CMK (cell line): ENCODE measurements around the gene ZNF500.

Experiments
- DNase-seq: peaks from one replicate; pipeline ENCODE4 v3.0.0-alpha.2; 2010; ENCODE audit warnings: low read depth

Gene ZNF500

DNA sequence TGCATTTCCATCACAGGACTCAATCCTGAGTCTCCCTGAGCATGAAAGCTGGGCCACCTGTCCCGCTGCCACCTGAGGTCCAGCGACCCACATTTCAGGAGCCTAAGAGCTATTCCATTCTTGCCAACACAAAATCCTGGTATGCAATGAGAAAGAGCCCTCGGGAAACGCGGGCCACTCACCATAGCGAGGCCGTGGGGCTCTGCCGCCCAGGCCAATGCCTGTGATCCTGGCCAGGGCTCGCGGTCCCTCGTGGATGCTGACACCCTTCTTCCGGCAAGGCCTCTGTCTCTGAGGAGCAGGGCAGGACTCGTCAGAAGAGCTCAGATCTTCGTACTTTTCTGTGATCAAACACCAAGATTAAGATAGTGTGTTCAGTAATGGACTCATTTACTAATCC is 62.0 kb downstream of the ZNF500 start:
- no peak for DNase-seq

DNA sequence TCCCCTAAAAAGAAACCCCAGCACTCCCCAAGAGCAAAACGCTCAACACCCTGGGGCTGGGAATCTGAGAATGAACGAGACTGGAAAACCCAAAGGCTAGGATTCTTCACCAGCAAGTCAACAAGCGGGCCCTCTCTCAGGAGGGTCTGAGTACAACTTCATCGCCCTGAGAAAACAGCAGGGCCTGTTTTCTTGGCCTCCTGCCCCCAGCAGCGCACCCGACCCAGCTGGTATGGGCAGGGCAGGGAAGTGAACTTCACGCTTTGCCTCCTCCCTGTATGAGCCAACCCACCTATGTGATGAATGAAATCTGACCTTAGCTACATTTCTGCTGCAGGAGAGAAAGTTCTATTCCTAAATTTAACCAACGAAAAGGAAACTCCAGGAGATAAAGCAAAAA is 62.5 kb downstream of the ZNF500 start:
- no peak for DNase-seq

DNA sequence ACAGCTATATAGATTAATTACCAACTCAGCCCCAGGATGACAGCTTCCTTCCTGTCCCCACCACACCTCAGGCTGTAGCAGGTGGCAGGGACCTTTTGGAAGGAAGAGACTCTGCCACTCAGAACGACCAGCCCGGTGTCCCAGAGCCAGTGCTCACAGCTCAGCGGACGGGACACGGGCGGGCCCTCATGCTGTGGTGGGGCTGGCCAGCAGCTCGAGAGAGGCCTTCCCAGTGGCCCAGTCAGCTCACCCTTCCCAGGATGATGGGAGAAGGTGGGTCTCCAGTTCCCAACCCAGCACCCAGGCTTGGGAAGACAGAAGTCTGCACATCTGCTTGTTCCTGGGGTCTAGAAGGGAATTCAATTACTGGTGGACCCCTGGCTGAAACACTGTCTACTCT is 63.1 kb downstream of the ZNF500 start:
- DNase-seq, result no peak

DNA sequence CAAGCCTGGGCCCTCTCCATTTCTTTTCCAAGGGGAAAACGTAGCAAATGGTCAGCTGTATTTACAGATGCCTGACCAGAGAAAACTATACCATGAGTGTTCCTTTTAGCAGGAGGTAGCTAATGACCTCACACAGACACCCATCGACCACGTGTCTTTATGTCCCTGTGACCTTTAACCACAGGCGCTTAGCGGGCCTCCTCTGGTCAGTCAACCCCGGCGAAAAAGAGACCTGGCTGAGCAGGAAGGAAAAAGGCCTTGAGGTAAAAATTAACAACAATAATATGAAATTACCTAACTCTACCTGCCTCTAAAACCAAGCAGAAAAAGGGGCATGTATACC is 64.5 kb downstream of the ZNF500 start:
- DNase-seq, result no peak

DNA sequence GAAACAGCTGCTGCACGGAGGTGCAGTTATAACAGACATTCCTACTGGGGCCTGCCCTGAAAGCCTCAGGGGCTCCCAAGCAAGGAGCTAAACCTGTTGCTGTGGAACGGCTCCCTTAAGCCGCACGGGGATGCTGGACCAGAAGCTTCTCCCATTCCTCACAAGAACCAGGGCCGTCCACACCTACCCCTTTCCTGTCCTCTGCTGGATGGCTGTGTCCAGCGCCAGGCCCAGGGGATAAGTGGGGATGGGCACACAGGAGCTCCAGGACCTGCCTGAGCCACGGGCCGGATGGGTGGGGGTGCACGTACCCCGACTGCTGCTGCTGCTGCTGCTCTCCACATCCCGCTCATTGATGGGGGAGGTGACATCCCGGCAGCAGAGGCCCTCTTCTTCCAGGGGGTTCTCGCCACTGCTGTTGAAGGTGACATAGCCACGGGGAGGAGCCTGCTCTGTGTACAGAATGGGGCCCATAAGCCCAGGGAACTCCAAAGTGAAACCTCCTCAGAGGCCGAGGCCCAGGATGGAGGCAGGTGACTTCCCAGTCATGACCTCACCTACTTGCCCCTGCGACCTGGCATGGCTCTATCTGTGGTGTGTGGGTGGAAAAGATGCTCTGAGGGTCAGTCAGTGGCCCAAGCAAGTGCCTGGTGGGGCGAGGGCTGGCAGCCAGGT is 65.0 kb downstream of the ZNF500 start:
- no peak for DNase-seq

DNA sequence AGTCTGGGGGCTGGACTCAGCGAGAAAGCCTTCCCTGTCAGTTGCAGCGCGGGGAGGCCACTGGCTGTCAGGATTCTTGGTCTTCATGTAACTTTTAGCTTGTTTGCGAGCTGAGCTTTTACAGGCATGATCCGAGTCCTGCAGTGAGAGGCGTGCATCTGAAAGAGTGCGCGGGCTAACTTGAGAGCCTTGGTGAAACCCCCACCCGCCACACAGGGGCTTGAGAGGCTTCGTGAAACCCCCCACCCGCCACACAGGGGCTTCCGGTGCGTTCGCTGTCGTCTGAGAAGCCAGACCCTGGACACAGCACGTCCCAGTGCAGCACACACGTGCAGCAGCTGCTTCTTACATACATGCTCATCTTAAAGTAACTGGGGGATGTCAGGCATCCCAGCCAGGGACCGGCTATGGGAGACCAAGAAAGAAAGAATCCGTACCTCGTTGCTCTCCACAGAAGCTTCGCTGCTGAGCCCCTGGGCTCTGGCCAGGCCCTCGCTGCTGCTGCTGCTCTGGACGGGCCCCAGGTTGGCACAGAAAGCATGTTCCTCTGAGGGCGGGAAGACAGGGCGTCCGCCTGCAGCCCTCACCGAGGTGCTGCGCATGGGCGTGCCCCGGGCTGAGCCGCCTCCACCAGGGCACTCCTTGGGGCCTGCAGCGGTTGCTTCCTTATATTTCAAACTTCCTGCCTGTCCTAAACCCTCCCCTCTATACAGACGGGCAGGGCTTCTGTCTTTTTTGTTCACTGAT is 65.8 kb downstream of the ZNF500 start:
- no peak for DNase-seq

DNA sequence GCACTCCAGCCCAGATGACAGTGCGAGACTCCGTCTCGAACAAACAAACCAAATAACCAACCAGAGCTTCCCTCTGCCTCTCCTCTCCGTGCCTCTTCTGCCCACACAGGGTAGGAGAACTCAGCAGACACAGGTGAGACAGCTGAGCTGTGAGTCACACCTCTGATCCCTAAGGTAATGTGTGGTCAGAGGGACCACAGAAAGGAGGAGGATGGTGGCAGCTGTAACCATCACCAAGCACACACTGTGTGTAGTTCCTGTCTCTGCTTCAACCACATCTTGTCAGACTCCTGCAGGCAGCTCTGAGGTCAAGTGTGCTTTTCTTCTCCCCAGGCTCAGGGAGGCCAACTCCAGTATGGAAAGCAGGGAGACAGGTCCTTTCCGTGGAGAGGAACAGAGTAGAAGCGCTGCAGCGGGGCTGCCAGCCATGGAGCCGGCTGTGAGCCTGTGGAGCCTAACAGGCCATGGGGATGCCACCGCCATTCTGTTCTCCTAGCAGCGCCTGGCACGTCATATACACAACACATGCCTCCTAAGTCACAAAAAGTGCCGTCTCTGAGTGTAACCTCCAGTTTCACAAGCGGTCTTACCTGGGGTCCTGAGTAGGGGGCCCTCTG is 66.5 kb downstream of the ZNF500 start:
- DNase-seq, result no peak

DNA sequence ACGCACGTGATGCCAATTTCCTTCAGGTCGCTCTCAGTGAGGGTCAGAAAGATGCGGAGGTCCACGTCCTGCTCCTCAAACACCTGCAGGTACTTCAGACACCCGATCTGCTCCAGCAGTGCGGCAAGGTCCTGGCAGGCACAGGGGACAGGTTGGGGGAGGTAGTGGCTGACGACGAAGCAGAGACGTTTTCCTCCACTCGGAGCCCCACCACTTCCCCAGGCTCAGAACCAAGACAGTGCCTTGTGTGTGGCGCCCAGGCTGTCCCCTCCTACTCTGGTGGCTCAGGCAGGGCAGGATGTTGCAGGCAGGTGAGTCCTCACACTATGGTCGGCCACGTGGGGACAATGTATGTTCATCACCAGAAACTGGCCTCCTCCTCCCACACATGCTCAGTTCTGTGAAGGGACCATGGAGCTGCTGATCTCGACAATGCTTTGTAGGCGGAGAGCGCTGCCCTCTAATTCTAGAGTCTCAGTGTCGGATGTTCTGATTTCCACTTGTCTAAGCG is 67.9 kb downstream of the ZNF500 start:
- no peak for DNase-seq

DNA sequence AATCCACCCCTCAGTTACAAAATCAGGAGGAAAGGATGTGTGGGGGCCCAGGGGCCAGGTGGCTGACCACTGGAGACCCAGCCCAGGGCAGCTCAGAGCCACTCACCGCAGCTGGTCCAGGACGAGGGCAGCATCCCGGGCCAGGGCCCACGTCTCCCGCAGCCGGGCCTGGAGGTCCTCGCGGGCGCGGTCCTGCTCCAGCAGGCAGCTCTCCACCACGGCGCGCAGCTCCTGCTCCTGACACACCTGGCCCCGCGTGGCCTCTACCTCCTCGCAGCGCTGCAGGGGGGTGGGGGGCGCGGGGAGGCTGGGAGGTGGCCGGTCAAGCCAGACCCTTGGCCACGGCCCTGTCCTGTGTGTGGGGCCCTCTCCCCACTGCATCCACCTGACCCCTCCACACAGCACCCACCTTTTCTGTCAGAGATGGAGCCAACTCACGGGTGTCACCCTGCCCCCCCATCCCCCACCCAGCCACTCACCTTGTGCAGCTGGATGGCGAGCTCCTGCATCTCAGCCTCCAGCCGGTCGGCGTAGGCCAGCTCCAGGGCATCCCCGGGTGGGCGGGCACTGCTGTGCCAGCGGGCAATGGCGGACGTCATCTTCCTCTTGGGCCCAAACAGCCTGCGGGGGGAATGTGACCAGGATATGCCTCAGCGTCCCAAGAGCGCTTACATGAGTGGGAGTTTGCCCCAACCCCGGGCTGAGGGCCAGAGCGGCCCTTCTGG is 68.5 kb downstream of the ZNF500 start:
- DNase-seq, result no peak
